Stimulated activated naive CD4-positive, alpha-beta T cell treated with Interleukin-2 at 50 U/mL for 16 hours (primary cell): Measurements from ENCODE around the gene RTL10.
"Not testable (repeated sequence)": the region's sequence is repeated elsewhere in the genome, so short reads cannot be mapped to it uniquely, and the experiment has no call there.

Experiments used
- DNase-seq: peaks from one replicate; lab custom pipeline; 2025; lab: John Stamatoyannopoulos, UW

The RTL10 gene

DNA sequence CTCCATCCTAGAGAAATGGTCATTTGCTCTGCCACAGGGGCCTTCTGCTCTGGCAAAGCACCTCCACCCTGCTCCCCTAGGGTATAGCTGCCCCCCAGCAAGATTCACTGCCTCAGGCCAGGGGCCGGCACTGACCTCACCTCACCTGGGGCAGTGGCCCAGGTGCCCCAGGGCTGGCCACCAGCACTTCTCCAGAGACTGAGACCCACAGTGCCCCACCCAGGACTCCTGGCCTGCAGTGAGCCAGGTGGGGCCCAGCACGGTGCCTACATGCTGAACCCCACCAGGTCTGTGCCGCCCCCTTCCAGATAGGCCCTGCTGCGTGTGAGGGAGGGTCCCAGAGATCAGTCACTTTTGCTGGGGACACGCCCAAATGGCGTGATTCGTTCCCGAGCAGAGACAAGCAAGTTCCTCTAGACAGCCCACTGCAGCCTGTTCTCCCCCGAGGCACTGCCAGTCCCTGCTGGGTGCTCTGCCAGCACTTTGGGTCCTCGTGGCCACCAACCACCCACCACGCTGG, 10.8 kb downstream of the RTL10 start:
- DNase-seq = no peak

DNA sequence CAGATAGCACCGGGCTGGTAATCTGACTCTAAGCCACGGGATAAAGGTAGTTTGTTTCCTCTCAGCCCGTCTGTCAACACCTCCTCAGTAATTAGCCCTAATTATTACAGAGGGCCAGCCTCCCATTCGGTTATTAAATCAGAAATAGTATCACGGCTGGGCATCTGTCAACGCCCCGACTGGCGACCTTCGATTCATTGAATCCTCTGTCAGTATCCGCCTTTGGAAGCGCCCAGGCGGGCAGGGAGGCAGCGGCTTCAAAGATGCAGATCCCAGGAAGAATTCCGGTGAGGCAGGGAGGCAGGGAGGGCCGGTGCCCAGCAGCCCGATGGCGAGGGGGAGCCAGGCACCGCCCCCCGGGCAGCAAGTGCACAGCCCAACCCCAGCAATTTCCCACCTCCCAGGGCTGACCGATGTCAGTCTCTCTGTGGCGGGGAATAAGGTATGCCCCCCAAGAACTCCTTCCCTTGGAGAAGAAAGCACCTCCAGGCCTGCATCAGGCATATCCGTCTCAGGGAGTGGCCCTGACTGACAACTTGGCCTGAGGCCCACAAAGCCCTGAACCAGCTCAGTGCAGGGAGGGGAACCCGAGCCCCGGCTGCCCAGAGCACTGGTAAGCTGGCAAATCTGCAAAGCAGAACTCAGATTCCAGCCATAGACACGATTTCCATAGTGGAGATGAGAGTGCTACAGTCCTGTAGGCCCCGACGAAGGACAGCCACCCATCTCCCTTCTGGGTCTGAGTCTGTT, 11.4 kb downstream of the RTL10 start:
- DNase-seq = no peak

DNA sequence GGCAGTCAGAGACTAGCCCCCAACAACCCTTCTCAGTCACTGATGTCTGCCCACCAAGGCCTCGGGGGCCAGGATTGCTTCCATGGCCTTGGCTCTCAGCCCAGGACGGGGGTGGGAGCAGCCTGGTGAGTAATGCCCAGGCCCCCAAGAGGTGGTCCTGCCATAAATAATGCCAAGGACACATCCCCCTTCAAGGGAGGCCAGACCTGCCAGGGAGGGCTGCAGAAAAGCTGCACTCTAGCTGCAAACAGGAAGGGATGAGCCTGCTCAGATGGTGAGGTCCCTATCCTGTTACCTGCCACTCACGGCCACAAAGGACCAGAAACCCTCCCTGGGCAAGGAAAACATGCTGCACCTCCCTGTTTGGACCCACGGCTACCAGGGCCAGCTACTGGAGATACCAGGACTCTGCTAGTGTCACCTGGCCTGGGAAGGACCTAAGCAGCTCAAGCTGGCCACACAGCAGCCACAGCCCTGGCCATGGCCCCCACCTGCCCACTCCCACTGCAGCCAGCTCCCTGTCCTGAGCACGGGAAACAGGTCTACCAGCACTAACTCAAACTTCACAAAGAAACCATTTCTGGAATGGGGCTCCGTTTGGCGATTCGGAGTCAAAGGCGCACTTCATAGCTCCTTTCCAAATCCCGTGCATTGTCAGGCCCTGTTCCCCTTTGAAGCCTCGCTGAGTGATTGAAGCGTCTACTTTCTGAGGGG, 12.1 kb downstream of the RTL10 start:
- DNase-seq = no peak

DNA sequence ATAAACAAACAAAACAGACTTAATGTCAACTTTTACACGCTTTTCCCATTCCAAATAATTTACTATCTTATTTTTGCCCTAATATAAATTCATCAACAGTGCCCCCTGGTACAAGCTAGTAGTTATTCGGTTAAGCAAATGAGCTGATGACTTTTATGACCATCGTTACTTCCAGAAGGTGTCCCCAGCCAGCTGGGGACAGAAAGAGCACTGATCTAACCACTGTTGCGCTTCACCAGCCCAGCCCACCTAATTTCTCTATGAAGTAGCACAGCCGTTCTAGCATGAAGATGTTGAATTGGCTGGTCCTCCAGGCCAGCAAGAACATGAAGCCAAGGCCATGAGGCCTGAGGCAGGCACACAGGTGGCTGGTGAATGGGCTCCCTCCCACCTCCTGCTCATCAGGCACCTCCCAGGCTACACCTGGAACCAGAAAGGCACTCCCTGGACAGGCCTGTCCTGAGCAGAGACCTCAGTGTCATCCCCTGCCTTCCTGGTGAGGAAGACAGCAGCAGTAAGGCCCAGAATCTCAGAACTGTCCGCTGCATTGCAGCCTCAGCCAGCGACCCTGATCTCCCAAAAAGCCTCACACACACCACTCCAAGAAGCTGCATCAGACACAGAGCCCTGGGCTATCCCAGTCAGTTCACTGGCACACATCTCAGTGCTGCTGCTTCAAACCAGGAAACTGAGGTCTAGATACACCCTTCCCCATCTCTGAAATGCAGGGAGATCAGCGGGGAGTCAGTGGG, 12.9 kb downstream of the RTL10 start:
- no peak for DNase-seq

DNA sequence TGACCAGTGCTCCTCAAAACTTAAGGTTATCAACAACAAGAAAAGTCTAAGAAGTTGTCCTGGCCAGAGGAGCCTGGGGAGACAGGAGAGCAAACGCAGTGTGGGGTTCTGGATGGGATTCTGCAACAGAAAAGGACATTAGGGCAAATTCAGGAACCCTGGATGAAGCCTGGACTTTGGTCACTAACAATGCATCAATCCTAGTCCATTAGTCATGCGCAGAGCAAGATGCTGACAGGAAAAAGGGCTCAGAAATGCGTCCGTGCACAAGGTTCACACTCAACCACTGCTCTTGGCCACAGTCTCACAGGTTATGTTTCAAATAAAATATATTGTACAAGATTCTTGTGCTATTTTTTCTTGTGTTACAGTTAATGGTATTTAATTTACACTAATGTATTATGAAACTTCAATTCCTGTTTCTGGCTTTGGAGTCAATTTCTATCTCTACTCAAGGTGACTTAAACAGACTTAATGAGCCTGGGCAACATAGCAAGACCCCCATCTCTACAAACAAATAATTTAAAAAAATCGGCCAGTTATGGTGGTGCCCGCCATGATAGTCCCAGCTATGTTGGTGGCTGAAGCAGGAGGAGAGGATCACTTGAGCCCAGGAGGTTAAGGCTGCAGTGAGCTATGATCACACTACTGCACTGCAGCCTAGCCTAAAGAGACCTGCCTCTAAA, 13.6 kb downstream of the RTL10 start:
- no peak for DNase-seq

DNA sequence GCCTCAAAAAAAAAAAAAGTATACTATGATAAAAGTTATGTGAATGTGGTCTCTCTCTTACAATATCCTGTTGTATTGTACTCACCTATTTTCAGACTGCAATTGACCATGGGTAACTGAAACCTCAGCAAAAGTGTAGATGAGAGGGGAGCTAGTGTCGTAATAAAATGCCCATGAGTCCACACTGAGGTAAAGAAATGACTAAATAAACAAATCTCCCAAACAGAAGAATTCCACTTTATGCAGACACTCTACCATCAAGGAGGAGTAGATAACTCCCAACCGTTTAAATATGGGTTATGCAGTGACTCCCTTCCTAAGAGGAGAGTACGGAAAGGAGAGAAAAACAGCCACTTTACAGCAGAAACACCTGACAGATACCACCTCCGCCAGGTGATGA, 14.6 kb downstream of the RTL10 start:
- DNase-seq = no peak

DNA sequence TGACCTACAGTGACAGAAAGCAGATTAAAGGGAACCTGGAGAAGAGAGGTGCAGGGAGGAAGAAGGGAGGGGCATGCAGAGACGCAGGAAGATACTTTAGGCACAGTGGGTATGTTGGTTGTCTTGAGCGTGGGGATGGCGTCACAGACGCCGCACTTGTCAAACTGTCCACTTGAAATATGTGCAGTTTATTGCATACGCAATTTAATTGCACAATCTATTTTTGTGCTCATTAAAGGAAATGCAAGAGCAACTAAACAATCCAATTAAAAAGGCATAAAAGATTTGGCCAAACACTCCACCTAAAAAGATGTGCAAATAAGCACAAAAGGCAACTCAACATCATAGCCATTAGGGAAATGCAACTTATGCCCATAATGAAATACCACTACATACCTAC, 16.8 kb downstream of the RTL10 start:
- DNase-seq = no peak

DNA sequence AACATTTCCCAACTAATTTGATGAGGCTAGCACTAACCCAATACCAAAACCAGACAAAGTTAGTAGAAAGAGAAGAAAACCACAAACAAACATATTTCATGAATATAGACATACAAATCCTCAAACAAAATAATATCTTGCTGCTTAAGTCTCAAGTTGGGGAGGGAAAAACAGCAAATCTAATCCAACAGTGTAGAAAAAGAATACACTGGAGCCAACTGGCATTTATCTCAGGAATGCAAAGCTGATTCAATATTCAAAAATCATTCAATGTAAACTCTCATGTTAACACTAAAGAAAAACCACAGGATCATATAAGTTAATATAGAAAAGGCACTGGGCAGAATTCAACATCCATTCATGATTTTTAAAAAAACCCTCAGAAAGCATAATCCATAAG, 18.2 kb downstream of the RTL10 start:
- DNase-seq = no peak

DNA sequence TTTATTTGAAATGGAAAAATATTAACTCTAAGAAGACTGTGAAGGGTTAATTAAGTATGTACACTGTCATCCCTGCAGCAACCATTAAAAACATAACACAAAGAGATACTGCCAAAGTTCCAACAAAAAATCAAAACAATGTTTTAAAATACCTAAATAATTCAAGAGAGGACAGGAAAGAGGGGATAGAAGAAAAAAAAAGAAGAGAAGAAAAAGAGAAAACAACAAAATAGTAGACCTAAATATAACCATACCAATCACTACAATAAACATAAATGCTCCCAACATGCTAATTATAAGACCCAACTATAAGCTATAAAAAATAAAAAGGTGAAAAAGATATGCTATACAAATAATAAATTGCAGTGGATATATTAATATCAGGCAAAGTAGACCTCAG, 20.1 kb downstream of the RTL10 start:
- no peak for DNase-seq

DNA sequence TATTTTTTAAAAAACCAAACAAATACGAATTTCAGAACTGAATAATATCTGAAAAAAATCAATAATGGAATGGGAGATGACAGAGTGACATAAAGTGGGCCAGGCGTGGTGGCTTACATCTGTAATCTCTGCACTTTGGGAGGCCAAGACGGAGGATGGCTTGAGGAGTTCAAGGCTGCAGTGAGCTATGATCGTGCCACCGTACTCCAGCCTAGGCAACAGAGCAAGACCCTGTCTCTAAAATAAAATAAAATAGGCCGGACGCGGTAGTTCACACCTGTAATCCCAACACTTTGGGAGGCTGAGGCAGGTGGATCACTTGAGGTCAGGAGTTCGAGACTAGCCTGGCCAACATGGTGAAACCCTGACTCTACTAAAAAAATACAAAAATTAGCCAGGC, 21.3 kb downstream of the RTL10 start:
- DNase-seq = not testable (repeated sequence)

DNA sequence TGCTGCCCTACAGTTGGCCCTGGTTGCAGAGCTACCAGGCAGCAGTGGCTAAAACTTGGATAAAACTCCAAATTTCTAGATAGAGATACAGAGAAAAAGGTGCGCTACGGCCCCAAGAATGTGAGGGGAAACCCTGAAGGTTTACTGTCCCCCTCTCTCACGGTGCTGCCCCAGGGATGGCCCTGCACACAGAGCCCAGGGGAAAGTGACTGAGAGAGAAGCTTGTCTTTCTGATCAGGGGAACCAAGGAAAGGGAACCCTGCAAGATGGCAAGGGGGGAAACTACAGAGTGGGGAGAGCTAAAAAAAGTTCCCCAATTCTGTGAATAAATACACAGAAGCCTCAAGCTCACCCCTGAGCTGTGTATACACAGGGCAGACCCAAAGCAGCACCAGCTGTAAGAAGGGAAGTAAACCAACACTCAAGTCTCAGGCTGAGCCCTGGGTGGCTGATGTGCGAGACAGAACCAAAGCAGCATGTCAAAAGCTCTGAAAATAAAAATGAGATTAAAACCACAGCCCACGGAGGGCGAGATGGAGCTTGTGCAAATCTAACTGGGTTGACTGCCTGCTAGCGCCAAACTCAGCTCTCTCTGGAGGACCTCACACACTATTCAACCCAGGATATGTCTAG, 22.1 kb downstream of the RTL10 start:
- DNase-seq = no peak

DNA sequence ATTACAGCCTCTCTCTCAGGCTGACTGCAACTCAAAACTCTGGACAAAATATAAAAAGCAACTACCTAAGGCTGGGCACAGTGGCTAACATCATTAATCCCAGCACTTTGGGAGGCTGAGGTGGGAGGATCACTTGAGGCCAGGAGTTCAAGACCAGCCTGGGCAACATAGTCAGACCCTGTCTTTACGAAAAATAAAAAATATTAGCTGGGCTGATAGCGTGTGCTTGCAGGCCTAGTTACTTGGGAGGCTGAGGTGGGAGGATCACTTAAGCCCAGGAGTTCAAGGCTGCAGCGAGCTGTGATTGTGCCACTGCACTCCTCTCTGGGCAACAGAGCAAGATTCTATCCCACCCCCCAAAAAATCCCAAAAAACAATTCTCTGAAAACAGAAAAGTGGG, 22.7 kb downstream of the RTL10 start:
- DNase-seq = not testable (repeated sequence)

DNA sequence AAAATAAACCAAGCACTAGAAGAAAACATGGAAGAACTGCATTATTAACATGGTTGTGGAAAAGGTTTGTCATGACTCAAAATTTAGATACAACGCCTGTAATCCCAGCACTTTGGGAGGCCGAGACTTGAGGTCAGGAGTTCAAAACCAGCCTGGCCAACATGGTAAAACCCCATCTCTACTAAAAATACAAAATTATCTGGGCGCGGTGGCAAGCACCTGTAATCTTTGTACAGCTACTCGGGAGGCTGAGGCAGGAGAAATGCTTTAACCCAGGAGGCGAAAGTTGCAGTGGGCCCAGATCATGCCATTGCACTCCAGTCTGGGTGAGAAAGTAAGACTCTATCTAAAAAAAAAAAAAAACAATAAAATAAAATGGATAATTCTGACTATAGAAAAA, 23.7 kb downstream of the RTL10 start:
- no peak for DNase-seq

DNA sequence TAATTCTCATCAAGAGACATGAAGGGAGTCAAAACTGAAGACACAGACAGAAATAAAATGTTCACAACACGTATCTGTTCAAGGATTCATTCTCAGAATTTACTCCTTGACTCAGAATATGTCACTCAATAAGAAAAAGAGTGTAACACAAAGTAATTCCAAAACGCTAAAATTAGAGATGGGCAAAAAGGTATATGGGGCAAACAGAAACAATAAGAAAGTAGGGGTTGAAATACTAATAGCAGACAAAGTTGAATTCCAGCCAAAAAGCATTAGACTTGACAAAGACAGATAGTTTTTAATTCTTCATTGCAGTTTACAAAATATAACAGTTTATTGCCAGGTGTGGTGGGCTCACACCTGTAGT, 26.7 kb downstream of the RTL10 start:
- no peak for DNase-seq

DNA sequence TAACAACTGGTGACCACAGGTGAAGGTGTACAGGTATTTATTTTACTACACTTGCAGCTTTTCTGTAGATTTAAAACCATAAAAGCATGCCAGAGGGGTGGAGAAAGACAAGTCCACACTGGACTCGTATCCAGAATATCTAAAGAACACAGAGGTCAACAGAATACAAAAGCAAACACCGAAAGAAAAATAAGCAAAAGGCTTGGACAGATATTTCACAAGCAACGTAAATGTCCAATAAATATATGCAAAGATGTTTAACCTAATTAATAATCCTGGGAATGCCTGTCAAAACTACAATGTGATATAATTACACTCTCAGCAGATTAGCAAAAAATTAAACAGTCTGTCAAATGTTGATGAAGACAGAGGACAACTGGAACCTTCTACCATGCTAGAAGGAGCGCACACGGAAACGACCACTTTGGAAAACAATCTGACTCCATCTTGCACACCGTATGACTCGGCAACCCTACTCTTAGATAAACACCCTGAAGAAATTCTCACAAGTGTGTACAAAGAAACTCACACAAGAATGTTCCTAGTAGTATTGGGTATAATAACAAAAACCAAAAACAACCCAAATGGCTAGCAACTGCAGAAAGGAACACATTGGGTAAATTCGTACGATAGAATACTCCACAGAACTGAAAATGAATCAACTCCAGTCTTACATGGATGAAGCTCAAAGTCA, 27.2 kb downstream of the RTL10 start:
- DNase-seq = no peak

DNA sequence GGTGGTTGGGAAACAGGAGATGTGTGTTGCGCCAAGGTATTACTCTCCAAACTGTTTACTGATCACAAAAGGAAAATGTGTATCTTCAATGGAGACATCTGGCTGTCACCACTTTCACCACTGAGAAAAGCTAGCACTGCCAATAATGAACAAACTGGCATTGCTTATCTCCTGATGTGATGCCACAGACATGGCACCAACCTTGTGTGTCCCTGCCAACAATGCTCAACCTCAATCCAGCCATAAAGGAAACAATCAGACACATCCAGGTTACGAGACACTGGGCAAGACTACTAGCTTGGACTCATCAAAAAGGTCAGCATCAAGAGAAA, 28.1 kb downstream of the RTL10 start:
- no peak for DNase-seq

DNA sequence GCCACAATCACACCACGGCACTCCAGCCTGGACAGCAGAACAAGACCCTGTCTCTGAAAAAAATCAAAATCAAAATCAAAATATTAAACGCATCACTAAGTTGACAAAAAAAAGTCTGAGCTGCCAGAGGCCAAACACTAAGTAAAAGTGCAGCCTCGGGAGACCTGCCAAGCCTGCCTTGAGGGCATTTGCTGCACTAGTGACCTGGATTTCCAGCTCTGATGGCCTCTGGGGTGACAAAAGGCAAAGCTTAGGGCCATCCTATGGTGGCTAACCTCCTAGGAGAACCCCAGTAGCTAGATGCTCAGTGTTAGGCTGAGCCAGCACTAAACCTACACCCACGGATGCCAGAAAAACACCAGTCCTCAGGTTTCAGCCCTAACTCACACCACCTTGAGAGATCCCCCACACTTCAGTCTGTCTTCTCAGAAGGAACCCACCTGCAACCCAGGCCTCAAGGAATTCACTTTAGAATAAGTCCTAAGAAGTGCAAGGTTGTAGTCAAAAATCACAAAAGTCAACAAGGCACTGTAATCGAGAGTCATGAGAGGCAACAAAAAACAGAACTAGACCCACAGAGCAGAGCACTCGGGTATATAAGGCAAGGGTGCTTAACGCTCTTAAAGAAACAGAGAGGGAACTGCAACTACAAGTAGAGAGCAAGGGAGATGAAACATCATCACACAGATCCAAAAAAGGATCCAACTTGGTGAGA, 28.6 kb downstream of the RTL10 start:
- no peak for DNase-seq

DNA sequence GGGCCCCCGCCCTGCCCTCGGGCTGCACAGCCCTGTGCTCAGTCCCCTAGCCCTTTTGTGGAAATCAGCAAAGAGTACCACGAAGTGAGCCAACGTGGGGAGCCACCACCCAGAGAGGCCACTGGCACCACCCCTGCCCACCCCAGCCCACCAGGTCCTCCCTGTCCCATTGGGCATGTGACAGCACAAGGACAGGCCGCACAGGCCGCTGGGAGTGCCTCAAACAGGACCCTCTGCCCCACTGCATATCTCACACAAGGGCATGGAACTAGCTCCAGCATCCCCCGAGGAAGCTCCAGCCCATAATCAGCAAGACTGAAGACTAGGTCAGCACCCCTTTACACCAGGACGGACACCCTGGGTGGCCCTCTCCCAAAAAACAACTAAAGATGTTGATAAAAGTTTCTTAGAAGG, 29.7 kb downstream of the RTL10 start:
- no peak for DNase-seq

DNA sequence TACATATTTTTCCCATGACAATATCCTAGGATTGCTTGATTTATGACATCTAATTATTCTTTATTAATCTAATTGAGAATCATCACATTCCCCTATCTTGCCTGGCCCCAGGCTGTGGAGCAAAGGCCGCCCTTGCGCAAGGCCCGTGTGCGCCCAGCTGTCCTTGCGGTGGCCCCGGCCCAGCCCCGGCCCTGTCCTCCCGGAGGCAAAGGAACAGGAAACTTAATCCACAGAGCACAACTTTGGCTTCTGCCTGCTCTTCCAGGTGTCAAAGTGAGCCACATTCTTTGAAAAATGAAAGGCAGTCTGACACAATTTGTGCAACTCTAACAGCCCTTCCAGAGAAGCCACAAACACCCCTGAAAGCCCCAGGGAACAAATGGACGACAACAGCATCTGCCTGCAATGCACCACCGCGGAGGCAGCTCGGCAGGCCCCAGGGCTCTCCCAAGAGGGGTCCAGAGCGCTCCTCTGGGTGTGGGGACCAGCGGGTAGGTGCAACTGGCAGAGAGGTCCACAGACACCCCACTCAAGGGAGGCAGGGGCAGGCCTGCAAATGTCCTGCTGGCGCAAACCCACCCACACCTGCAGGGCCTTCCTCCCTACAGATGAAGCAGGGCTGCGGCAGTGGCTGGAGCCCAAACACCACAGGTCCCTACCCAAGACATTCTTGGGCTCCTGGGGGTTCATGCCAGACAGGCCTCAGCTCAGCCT, 30.3 kb downstream of the RTL10 start:
- DNase-seq = no peak

DNA sequence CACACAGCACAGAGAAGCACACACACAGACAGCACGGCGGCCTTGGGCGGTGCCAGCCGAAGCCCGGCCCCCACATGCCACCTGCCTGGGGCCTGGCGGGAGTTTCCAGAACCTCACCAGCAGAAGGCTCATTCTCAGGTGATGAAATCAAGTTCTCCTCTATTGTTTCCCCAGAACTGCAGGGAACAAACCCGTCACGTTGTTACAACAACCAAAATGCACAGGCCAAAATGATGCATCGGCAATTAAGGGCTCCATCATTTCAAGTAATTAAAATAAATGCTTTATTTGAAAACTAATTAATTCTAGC, 30.8 kb downstream of the RTL10 start:
- no peak for DNase-seq
